Liver (tissue), 9 donors: ENCODE data around the gene GPR39. TPM values are rescaled to one million over a fixed set of nuclear protein-coding genes. Genes with fewer than 3 reads are reported as not detected.

Experiments used
- DNase-seq: peaks from one replicate; pipeline ENCODE4 v3.0.0-alpha.2; 2017; ENCODE audit warnings: low spot score
- H3K27ac ChIP-seq, 2 donors: one replicate each; pipeline ENCODE4 v1.7.0; 2013; ENCODE audit warnings: inconsistent platforms in 2 of 2, low read length in 2 of 2, control low read depth in 1 of 2, low read depth in 1 of 2, mild to moderate bottlenecking in 1 of 2
- H3K27me3 ChIP-seq, 4 donors: one replicate each; pipeline versions ENCODE4 v1.6.1 to v1.7.0; 2013; ENCODE audit warnings: low read length in 3 of 4, inconsistent platforms in 1 of 4, mild to moderate bottlenecking in 1 of 4, moderate library complexity in 1 of 4; ENCODE audit not compliant: control insufficient read depth in 4 of 4, insufficient read depth in 4 of 4
- H3K36me3 ChIP-seq, 4 donors: one replicate each; pipeline versions ENCODE4 v1.6.1 to v1.7.0; 2013; ENCODE audit warnings: low read length in 3 of 4, mild to moderate bottlenecking in 3 of 4, low read depth in 1 of 4, moderate library complexity in 1 of 4; ENCODE audit not compliant: control insufficient read depth in 4 of 4, insufficient read depth in 3 of 4
- H3K4me1 ChIP-seq, 4 donors: one replicate each; pipeline versions ENCODE4 v1.6.1 to v1.7.0; 2013; ENCODE audit warnings: low read length in 3 of 4, mild to moderate bottlenecking in 3 of 4, moderate library complexity in 1 of 4; ENCODE audit not compliant: control insufficient read depth in 4 of 4, insufficient read depth in 4 of 4
- H3K4me3 ChIP-seq, 3 donors: one replicate each; pipeline versions ENCODE4 v1.6.1 to v1.7.0; 2013; ENCODE audit warnings: low read length in 3 of 3, control low read depth in 1 of 3, low read depth in 1 of 3, mild to moderate bottlenecking in 1 of 3
- H3K9ac ChIP-seq, 2 donors: one replicate each; pipeline ENCODE4 v1.7.0; 2013; ENCODE audit warnings: low read length in 2 of 2, mild to moderate bottlenecking in 2 of 2, moderate library complexity in 2 of 2, control low read depth in 1 of 2, low read depth in 1 of 2
- H3K9me3 ChIP-seq, 4 donors: one replicate each; pipeline versions ENCODE4 v1.6.1 to v1.7.0; 2013; ENCODE audit warnings: low read length in 3 of 4; ENCODE audit not compliant: control insufficient read depth in 4 of 4
- ATF3 ChIP-seq: IDR thresholded peaks from 2 replicates; pipeline ENCODE4 v1.6.1; 2016; ENCODE audit warnings: antibody characterized with exemption
- EGR1 ChIP-seq, 2 donors: IDR thresholded peaks; 2 replicates each; pipeline ENCODE4 v1.6.1; 2016 to 2018; ENCODE audit warnings: antibody characterized with exemption in 2 of 2, low read depth in 2 of 2
- FOXA1 ChIP-seq: IDR thresholded peaks from 2 replicates; pipeline ENCODE4 v1.6.1; 2016; ENCODE audit warnings: antibody characterized with exemption
- FOXA2 ChIP-seq: IDR thresholded peaks from 2 replicates; pipeline ENCODE4 v1.6.1; 2016; ENCODE audit warnings: antibody characterized with exemption
- GABPA ChIP-seq, 2 donors: IDR thresholded peaks in 1 of 2; conservative IDR thresholded peaks in 1 of 2; 2 replicates each; pipeline ENCODE4 v1.6.1; 2016; ENCODE audit warnings: antibody characterized with exemption in 2 of 2, mild to moderate bottlenecking in 1 of 2, moderate library complexity in 1 of 2
- HNF4A ChIP-seq, 2 donors: conservative IDR thresholded peaks; 2 replicates each; pipeline ENCODE4 v1.6.1; 2016; ENCODE audit warnings: antibody characterized with exemption in 2 of 2, mild to moderate bottlenecking in 2 of 2
- HNF4G ChIP-seq: IDR thresholded peaks from 2 replicates; pipeline ENCODE4 v1.6.1; 2016; ENCODE audit warnings: antibody characterized with exemption
- JUND ChIP-seq, 2 donors: IDR thresholded peaks; 2 replicates each; pipeline ENCODE4 v1.6.1; 2016; ENCODE audit warnings: antibody characterized with exemption in 2 of 2
- MAX ChIP-seq: IDR thresholded peaks from 2 replicates; pipeline ENCODE4 v1.6.1; 2016; ENCODE audit warnings: antibody characterized with exemption
- NR2F2 ChIP-seq: IDR thresholded peaks from 2 replicates; pipeline ENCODE4 v1.6.1; 2016; ENCODE audit warnings: antibody characterized with exemption
- RAD21 ChIP-seq, 2 donors: IDR thresholded peaks; 2 replicates each; pipeline ENCODE4 v1.6.1; 2016; ENCODE audit warnings: antibody characterized with exemption in 2 of 2, mild to moderate bottlenecking in 2 of 2
- REST ChIP-seq: IDR thresholded peaks from 2 replicates; pipeline ENCODE4 v1.6.1; 2016; ENCODE audit warnings: antibody characterized with exemption, mild to moderate bottlenecking
- RXRA ChIP-seq, 2 donors: IDR thresholded peaks; 2 replicates each; pipeline ENCODE4 v1.6.1; 2017 to 2018; ENCODE audit warnings: antibody characterized with exemption in 2 of 2, mild to moderate bottlenecking in 1 of 2
- SP1 ChIP-seq: IDR thresholded peaks from 2 replicates; pipeline ENCODE4 v1.6.1; 2018; ENCODE audit warnings: antibody characterized with exemption, mild to moderate bottlenecking
- TAF1 ChIP-seq: conservative IDR thresholded peaks from 2 replicates; pipeline ENCODE4 v1.6.1; 2016; ENCODE audit warnings: antibody characterized with exemption, mild to moderate bottlenecking
- YY1 ChIP-seq: IDR thresholded peaks from 2 replicates; pipeline ENCODE4 v1.6.1; 2016; ENCODE audit warnings: antibody characterized with exemption, mild to moderate bottlenecking
- WGBS: extraction: QIAGEN DNeasy Blood & Tissue Kit; methylation state at CpG from one replicate; pipeline ENCODE4 v1.1.7; 2013; 5-methylcytosine and 5-hydroxymethylcytosine counted together
- polyA plus RNA-seq, 2 donors: library from polyadenylated mRNA; stranded (reverse) in 1 of 2; unstranded in 1 of 2; fragments of 200-250 nt in 1 of 2; fragments of >200 nt in 1 of 2; fragmentation: Nextera tagmentation in 1 of 2; extraction: Ambion mirVana in 1 of 2; gene quantifications; one replicate each; pipeline versions ENCODE4 v1.2.1 to v1.2.3, GENCODE V29; 2013 to 2015
- total RNA-seq, 2 donors: library from RNA; depleted of rRNA; stranded (reverse); fragments of >200 nt; gene quantifications; one replicate each; pipeline ENCODE4 v1.2.3, GENCODE V29; 2014
- TF ChIP-seq, protein P1 (sequence below): IDR thresholded peaks from 2 replicates; pipeline ENCODE4 v1.6.1; 2016; ENCODE audit warnings: antibody characterized with exemption
- TF ChIP-seq, protein P2 (sequence below): fragments of 150-350 bp; IDR thresholded peaks from 2 replicates; pipeline ENCODE4 v1.5.1; 2017; ENCODE audit warnings: improper control_type of control experiment, low read depth, low read length; ENCODE audit not compliant: missing input control
- donor health status: healthy.
- donor health status: healthy.
- donor health status: healthy.
- donor health status: healthy.
- donor health status: healthy.

The GPR39 gene
- total and polyA plus RNA-seq, 4 donors: 2.2 to 13.0 (median 2.8) TPM

DNA sequence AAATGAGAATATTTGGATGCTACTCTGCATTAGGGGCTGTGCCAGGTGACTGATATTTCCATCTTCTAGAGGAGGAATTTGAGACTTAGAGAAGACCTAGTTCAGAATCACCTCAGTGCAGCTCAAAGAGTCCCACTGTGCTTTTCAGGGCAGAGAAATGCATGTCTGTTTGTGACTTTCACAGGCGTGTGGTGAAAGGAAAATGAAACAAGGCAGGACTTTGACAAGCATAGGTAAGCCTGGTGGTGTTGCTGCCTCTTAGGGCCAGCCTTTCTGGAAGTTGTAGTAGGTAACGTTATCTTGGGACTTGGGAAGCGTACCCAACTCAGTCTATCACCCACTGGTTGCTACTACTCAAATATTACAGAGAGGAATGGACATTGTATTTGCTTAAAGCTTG lies 2.6 kb downstream of the GPR39 start:
- TF ChIP-seq SP1 (no peak), ATF3 (no peak), FOXA1 (no peak), RAD21 (IDR thresholded peaks at IDR 0.05) (no peak), JUND (IDR thresholded peaks at IDR 0.05) (no peak), GABPA (IDR thresholded peaks at IDR 0.05 in 1 of 2, conservative IDR thresholded peaks at IDR 0.05 in 1 of 2) (no peak), MAX (no peak), FOXA2 (no peak), REST (no peak), HNF4A (conservative IDR thresholded peaks at IDR 0.05) (no peak), NR2F2 (no peak), YY1 (no peak), EGR1 (IDR thresholded peaks at IDR 0.05; ENCODE audit: low read depth in 2 of 2) (no peak), HNF4G (no peak), RXRA (IDR thresholded peaks at IDR 0.05) (no peak), TAF1 (no peak)
- TF ChIP-seq, protein P1, sequence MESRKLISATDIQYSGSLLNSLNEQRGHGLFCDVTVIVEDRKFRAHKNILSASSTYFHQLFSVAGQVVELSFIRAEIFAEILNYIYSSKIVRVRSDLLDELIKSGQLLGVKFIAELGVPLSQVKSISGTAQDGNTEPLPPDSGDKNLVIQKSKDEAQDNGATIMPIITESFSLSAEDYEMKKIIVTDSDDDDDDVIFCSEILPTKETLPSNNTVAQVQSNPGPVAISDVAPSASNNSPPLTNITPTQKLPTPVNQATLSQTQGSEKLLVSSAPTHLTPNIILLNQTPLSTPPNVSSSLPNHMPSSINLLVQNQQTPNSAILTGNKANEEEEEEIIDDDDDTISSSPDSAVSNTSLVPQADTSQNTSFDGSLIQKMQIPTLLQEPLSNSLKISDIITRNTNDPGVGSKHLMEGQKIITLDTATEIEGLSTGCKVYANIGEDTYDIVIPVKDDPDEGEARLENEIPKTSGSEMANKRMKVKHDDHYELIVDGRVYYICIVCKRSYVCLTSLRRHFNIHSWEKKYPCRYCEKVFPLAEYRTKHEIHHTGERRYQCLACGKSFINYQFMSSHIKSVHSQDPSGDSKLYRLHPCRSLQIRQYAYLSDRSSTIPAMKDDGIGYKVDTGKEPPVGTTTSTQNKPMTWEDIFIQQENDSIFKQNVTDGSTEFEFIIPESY: no peak
- TF ChIP-seq, protein P2, sequence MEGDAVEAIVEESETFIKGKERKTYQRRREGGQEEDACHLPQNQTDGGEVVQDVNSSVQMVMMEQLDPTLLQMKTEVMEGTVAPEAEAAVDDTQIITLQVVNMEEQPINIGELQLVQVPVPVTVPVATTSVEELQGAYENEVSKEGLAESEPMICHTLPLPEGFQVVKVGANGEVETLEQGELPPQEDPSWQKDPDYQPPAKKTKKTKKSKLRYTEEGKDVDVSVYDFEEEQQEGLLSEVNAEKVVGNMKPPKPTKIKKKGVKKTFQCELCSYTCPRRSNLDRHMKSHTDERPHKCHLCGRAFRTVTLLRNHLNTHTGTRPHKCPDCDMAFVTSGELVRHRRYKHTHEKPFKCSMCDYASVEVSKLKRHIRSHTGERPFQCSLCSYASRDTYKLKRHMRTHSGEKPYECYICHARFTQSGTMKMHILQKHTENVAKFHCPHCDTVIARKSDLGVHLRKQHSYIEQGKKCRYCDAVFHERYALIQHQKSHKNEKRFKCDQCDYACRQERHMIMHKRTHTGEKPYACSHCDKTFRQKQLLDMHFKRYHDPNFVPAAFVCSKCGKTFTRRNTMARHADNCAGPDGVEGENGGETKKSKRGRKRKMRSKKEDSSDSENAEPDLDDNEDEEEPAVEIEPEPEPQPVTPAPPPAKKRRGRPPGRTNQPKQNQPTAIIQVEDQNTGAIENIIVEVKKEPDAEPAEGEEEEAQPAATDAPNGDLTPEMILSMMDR: no peak
- Histone ChIP-seq H3K9me3 (no peaks in the 10 kb centered on the region), H3K9ac (no peak overlapping the region), H3K27ac (no peak overlapping the region), H3K4me3 (no peak overlapping the region), H3K27me3 (no peaks in the 10 kb centered on the region), H3K4me1 (peaks cover 6 to 60% (median 34%) of the 10 kb centered on the region in 4 donors), H3K36me3 (no peaks in the 10 kb centered on the region)
- WGBS: 78% methylated on average over 3 of the region's 3 CpGs
- DNase-seq: no peak
